GOT3 (cell line): Measurements from ENCODE around the gene RASAL3.
"Not testable (repeated sequence)": the region's sequence is repeated elsewhere in the genome, so short reads cannot be mapped to it uniquely, and the experiment has no call there.

Experiments used
- DNase-seq: peaks from one replicate; lab custom pipeline; 2025; ENCODE audit warnings: mixed read lengths; lab: John Stamatoyannopoulos, UW

RASAL3 gene

GRCh38 chr19:15464394-15465385, at the start of gene RASAL3:
RASAL3 (minus strand) TSS chr19:15464544; CDS start chr19:15464358, 186 bp downstream.
- no peak for DNase-seq

DNA sequence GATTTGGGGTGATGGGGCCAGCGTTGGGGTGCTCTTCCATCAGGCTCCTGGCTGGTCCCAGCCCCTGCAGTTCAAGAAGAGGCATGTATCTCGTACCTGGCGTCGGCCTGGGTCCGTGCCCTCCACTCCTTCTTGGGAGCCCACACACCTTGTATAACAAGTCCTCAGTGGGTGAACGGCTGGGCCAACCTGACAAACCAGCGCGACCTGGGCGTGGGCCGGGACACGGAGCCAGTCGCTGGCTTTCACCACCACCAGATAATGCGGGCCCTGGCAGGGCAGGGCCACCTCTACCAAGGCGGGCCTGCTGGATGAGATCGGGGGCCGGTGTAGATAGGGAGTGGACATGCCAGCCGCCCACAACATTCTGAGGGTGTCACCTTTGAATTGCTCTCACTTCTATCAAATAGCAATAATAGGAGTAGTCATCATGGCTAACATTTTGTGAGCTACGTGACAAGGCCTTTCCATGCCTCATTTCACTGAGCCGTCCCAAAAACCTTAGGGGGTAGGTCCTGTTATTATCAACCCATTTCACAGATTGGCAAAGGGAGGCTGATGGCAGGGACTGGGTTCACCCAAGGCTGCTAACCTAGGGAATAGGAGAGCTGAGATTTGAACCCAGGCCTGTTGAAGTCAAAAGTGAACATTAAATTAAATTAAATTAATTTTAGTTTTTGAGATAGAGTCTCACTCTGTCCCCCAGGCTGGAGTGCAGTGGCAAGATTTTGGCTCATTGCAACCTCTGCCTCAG, 47.5 kb upstream of the RASAL3 start:
- no peak for DNase-seq

DNA sequence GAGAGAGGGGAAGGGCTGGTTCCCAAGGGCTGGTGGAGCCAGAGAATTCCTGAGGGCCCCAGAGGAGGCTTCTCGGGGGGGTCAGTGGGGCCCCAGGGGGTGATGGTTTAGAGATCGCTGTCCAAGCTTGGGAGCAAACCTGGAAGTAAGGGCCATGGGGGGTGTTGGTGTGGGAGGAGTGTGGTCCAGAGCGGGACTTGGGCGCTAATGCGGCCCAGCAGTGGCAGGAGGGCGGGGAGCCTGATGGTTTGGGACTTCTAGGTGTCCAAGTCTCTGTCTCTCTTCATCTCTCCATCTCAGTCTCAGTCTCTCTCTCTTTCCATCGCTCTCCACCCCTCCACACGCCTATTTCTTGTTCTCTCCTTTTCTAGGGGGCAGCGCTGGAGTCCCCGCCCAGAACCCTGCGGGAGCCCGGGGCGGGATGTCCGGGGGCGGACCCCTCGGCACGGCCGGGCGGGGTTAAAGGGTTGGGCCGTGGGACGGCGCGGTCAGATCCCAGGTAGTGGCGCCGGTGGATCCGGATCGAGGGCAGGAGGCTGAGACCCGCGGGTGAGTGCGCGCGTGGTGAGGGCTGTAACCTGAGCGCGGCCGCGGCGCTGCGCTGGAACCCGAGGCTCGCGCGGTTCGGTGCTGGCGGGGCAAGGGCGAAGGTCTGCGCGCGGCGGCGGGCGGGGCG, 43.8 kb upstream of the RASAL3 start, which contains the start of gene CYP4F22:
TSS of gene CYP4F22 (plus strand) at position 491 of the 676 bp plus-strand sequence. CDS start 16,812 bp downstream, outside the sequence.
- no peak for DNase-seq

DNA sequence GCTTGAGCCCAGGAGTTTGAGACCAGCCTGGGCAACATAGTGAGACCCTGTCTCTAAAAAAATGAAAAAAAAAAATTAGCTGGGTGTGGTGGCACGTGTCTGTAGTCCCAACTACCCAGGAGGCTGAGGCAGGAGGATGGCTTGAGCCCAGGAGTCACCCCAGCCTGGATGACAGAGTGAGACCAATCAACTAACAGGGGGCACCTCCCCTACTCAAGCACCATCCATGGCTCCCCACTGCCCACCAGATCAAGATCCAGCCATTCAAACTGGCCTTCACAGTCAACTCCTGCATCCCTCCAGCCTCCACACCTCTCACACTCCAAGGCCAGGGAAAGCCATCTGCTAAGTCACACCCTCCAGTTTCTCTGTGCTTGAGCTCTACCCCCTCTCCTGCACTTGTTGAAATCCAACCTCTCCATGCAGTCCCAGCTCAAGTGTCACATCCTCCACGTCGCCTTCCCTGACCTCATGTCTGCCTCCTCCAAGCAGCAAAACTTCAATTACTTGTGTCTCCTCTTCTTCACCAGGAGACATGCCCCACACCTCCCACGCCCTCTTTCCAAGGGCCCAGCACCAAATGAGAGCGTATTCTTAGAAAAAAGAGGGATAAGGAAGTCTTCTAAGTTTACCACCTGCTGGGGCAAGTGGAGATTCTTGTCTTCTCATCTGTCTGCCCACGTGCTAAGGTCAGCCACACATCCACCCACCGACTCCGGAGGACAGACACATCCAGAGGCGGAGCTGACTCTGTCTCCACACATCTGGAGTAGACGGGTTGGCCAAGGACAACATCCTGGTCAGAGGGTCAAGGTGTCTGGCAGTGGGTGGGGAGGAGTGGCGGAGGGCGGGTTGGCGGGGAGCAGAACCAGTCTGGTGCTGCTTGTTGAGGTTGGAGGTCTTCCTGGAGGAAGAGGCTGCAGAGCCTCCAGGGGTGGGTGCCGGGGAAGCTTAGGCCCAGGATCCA, 43.0 kb upstream of the RASAL3 start:
- DNase-seq, result no peak

GRCh38 chr19:15506074-15506571, 41.8 kb upstream of the RASAL3 start:
- DNase-seq, result no peak

- DNase-seq, result no peak
These were observed 37.9 kb upstream of the RASAL3 start for GRCh38 chr19:15502264-15502663.

GRCh38 chr19:15501596-15501995, 37.3 kb upstream of the RASAL3 start:
- DNase-seq, result no peak

GRCh38 chr19:15498910-15499309, 34.6 kb upstream of the RASAL3 start:
- DNase-seq, result no peak

- DNase-seq, result no peak
These were observed 34.0 kb upstream of the RASAL3 start for GRCh38 chr19:15498156-15498858.

DNA sequence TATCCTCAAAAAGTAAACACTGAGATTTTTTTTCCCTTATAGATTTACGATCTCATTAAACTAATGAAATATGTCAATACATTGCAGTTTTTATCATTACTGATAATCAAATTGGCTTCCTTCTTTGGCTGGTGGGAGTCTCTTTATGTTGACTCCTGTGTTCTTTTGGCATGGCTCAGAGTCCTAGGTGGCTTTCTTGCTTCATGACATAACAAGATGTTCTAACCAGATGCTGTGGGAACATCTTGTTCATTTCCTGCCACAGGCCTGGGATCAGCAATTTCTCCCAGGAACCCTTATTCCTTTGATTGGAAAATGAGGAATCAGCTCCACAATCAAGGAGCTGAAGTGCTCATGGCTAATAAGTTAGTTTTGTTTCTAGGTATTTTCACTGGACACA, 30.8 kb upstream of the RASAL3 start:
- DNase-seq, result no peak

DNA sequence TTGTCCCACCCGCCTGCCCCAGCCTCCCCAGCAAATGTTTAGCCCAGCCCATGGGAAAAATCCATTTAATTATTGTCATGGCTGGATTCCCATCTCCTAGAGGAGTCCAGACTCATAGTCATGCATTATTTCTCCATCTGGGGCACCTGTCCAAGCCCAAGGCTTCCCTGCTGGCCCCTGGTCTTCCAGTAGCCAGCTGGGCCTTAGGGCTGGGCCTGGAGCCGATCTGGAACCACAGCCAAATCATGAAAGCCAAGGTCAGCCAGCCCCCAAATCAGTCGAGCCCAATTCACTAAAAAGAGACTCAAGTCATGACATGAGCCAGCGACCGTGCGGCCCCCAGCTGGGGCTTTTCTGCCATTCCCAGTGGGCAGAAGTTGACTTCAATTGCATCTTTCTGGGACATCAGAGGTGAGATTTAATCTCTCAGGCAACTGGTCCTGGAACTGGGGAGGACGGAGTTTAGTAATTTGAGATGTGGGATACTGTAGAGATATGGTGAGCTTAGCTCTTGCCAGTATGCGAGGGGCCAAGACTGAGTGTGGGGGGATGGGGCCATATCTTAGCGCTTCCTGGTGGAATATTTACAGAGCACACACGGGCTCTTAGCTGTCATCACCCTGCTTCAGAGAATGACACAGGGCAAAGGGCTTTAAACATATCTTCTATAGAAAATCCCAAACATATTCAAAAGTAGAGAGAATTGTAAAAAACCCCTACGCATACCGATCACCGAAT, 24.3 kb upstream of the RASAL3 start:
- DNase-seq, result no peak

DNA sequence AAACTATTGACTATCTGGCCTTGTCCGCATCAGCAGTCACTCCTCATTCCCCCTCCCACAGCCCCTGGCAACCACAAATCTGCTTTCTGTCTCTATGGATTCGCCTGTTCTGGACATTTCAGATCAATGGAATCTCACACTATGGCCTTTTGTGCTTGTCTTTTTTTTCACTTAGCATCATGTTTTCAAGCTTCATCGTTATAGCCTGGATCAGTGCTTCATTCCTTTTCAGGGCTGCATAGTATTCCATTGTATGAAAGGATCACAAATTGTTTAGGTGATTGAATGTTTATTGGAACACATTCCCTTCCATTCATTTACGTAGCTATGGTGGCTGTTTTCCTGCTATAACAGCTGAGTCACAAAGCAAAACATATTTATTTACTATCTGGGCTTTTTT, 22.7 kb upstream of the RASAL3 start:
- DNase-seq, result no peak

GRCh38 chr19:15485768-15486167, 21.4 kb upstream of the RASAL3 start:
- DNase-seq, result not testable (repeated sequence)

GRCh38 chr19:15480996-15481395, 16.7 kb upstream of the RASAL3 start:
- DNase-seq, result not testable (repeated sequence)

- no peak for DNase-seq
These were observed 15.3 kb upstream of the RASAL3 start, which contains the start of gene PGLYRP2 for GRCh38 chr19:15479391-15480345. PGLYRP2 (minus strand) TSS chr19:15479501; CDS start chr19:15479371, 130 bp downstream.

DNA sequence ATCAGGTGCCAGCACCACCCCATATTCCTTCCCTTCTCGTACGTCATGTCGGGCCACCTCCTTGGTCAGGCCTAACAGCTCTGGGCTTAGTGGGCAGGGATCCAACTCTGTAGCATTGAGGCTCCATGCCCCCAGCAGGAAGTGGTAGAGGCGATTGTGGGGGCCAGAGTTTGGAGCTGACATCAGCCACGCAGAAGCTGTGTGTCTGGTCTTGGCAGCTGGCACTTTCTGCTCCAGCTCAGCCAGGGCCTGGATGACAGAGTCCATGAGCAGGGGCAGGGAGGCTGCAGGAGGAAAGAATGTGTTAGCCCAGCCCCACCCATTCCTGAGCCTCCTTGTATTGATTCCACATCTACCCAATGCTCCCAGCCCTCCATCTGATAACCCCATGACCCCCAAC, 12.0 kb upstream of the RASAL3 start:
- no peak for DNase-seq

DNA sequence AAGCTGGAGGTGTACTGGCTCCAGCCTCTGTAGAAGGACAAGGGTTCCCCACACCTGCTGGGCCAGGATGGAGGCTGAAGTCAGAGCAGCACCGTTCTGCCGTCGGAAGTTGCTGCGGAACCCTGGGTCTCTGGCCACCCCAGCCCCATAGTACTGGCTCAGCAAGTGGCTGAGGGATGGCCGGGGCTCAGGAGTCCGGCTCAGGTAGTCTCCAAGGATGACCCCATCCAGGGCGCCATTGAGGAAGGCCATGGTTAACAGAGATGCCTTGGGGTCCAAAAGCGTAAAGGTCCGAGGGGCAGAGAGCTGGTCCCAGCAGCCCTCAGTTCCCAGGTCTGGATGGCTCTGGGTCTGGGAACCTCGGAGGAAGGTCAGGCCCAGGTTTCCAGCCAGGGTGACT, 11.3 kb upstream of the RASAL3 start:
- DNase-seq, result no peak

DNA sequence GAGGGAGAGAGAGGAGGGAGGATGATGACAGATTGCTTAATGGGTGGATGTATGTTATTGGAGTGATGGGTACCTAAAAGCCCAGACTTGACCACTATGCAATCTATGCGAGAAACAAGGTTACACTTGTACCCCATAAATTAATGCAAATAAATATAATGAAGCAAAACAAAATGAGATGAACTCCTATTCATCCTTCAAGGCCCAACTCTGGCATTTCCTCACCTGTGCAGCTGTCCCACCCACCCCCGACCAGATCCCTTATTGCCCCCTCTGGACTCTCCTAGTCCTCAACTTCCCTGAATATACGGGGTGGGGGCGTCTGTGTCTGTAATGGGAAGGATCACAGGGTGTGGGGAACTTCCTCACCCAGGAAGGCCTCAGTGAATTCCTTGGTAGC, 10.8 kb upstream of the RASAL3 start:
- no peak for DNase-seq
